ENCODE measurements around the gene PCK2. TPM values are rescaled to one million over a fixed set of nuclear protein-coding genes. Genes with fewer than 3 reads are reported as not detected.

The PCK2 gene
- total and polyA plus RNA-seq, 2 of the 13 experiments (the other 11 are each of a cell fraction or from before 2014, with no cell fraction given): 129 to 272 TPM

DNA sequence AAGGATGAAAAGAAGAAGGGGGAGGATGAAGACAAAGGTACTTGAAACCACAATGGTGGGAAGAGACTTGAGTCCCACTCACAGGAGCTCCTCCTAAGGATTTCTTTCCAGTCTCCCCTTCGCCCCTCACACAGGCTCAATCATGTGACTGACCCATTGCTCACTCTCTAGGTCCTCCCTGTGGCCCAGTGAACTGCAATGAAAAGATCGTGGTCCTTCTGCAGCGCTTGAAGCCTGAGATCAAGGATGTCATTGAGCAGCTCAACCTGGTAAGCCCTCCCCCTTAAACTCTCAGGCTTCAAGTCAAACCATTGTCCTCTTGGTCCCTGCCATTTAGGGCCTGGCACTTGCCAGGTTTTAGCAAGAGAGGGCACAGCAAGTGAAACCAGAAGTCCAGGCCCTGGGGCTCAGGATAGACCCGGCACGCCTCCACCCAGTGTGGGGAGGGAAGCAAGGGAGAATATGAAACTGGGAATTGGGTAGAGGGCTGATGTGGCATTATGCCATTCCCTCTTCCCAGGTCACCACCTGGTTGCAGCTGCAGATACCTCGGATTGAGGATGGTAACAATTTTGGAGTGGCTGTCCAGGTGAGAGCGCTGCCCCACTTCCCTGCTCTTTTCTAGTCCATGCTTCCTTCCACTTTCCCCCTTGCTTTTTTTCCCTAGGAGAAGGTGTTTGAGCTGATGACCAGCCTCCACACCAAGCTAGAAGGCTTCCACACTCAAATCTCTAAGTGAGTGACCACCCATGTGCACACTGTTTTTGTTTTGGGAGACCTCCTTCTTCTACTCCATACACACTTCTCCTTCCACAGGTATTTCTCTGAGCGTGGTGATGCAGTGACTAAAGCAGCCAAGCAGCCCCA, 43.7 kb downstream of the PCK2 start (continued):
- TF ChIP-seq, protein P1, sequence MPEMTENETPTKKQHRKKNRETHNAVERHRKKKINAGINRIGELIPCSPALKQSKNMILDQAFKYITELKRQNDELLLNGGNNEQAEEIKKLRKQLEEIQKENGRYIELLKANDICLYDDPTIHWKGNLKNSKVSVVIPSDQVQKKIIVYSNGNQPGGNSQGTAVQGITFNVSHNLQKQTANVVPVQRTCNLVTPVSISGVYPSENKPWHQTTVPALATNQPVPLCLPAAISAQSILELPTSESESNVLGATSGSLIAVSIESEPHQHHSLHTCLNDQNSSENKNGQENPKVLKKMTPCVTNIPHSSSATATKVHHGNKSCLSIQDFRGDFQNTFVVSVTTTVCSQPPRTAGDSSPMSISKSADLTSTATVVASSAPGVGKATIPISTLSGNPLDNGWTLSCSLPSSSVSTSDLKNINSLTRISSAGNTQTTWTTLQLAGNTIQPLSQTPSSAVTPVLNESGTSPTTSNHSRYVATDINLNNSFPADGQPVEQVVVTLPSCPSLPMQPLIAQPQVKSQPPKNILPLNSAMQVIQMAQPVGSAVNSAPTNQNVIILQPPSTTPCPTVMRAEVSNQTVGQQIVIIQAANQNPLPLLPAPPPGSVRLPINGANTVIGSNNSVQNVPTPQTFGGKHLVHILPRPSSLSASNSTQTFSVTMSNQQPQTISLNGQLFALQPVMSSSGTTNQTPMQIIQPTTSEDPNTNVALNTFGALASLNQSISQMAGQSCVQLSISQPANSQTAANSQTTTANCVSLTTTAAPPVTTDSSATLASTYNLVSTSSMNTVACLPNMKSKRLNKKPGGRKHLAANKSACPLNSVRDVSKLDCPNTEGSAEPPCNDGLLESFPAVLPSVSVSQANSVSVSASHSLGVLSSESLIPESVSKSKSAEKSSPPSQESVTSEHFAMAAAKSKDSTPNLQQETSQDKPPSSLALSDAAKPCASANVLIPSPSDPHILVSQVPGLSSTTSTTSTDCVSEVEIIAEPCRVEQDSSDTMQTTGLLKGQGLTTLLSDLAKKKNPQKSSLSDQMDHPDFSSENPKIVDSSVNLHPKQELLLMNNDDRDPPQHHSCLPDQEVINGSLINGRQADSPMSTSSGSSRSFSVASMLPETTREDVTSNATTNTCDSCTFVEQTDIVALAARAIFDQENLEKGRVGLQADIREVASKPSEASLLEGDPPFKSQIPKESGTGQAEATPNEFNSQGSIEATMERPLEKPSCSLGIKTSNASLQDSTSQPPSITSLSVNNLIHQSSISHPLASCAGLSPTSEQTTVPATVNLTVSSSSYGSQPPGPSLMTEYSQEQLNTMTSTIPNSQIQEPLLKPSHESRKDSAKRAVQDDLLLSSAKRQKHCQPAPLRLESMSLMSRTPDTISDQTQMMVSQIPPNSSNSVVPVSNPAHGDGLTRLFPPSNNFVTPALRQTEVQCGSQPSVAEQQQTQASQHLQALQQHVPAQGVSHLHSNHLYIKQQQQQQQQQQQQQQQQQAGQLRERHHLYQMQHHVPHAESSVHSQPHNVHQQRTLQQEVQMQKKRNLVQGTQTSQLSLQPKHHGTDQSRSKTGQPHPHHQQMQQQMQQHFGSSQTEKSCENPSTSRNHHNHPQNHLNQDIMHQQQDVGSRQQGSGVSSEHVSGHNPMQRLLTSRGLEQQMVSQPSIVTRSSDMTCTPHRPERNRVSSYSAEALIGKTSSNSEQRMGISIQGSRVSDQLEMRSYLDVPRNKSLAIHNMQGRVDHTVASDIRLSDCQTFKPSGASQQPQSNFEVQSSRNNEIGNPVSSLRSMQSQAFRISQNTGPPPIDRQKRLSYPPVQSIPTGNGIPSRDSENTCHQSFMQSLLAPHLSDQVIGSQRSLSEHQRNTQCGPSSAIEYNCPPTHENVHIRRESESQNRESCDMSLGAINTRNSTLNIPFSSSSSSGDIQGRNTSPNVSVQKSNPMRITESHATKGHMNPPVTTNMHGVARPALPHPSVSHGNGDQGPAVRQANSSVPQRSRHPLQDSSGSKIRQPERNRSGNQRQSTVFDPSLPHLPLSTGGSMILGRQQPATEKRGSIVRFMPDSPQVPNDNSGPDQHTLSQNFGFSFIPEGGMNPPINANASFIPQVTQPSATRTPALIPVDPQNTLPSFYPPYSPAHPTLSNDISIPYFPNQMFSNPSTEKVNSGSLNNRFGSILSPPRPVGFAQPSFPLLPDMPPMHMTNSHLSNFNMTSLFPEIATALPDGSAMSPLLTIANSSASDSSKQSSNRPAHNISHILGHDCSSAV (CRISPR knock-in tag; IDR thresholded peaks at IDR 0.05; ENCODE audit: borderline replicate concordance): no peak
- TF ChIP-seq ZNF563 (CRISPR knock-in tag; IDR thresholded peaks at IDR 0.05): no peak
- no peak for TF ChIP-seq ZNF766 (CRISPR knock-in tag; IDR thresholded peaks at IDR 0.05; ENCODE audit: borderline replicate concordance)
- no peak for TF ChIP-seq CCAR2 (optimal IDR thresholded peaks at IDR 0.05; ENCODE audit: low read depth, low read length)
- TF ChIP-seq TAF15 (IDR thresholded peaks at IDR 0.05; ENCODE audit: low read depth, low read length, poor library complexity, severe bottlenecking): no peak
- TF ChIP-seq, protein P2, sequence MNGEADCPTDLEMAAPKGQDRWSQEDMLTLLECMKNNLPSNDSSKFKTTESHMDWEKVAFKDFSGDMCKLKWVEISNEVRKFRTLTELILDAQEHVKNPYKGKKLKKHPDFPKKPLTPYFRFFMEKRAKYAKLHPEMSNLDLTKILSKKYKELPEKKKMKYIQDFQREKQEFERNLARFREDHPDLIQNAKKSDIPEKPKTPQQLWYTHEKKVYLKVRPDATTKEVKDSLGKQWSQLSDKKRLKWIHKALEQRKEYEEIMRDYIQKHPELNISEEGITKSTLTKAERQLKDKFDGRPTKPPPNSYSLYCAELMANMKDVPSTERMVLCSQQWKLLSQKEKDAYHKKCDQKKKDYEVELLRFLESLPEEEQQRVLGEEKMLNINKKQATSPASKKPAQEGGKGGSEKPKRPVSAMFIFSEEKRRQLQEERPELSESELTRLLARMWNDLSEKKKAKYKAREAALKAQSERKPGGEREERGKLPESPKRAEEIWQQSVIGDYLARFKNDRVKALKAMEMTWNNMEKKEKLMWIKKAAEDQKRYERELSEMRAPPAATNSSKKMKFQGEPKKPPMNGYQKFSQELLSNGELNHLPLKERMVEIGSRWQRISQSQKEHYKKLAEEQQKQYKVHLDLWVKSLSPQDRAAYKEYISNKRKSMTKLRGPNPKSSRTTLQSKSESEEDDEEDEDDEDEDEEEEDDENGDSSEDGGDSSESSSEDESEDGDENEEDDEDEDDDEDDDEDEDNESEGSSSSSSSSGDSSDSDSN (CRISPR knock-in tag; IDR thresholded peaks at IDR 0.05): peak; percentile 57
- TF ChIP-seq, protein P3, sequence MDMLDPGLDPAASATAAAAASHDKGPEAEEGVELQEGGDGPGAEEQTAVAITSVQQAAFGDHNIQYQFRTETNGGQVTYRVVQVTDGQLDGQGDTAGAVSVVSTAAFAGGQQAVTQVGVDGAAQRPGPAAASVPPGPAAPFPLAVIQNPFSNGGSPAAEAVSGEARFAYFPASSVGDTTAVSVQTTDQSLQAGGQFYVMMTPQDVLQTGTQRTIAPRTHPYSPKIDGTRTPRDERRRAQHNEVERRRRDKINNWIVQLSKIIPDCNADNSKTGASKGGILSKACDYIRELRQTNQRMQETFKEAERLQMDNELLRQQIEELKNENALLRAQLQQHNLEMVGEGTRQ (IDR thresholded peaks at IDR 0.05; ENCODE audit: low read depth, low read length): no peak
- TF ChIP-seq, protein P3 (CRISPR knock-in tag; IDR thresholded peaks at IDR 0.05; ENCODE audit: borderline replicate concordance): no peak
- peak; percentile 32 for TF ChIP-seq HNRNPH1 (optimal IDR thresholded peaks at IDR 0.05; ENCODE audit: low read depth, low read length)
- TF ChIP-seq ZFP41 (CRISPR knock-in tag; IDR thresholded peaks at IDR 0.05; ENCODE audit: borderline replicate concordance): no peak
- no peak for TF ChIP-seq ARNT2 (CRISPR knock-in tag; IDR thresholded peaks at IDR 0.05; ENCODE audit: low read depth)
- peak; percentile 71 for TF ChIP-seq AGO2 (optimal IDR thresholded peaks at IDR 0.05; ENCODE audit: low read depth, low read length)
- TF ChIP-seq, protein P4, sequence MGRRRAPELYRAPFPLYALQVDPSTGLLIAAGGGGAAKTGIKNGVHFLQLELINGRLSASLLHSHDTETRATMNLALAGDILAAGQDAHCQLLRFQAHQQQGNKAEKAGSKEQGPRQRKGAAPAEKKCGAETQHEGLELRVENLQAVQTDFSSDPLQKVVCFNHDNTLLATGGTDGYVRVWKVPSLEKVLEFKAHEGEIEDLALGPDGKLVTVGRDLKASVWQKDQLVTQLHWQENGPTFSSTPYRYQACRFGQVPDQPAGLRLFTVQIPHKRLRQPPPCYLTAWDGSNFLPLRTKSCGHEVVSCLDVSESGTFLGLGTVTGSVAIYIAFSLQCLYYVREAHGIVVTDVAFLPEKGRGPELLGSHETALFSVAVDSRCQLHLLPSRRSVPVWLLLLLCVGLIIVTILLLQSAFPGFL (CRISPR knock-in tag; IDR thresholded peaks at IDR 0.05): 0 out of 2 replicates have a peak, but pooled peaks have one; percentile 76
- TF ChIP-seq RBFOX2 (IDR thresholded peaks at IDR 0.05; ENCODE audit: low read depth, low read length): peak; percentile 57
